OCI-LY7 (cell line): ENCODE measurements around the gene DOK4.

Experiments
- CTCF ChIP-seq: fragments of 200-600 bp; sonication (generic); conservative IDR thresholded peaks from 2 replicates; pipeline ENCODE4 v1.5.1; 2014; ENCODE audit warnings: mild to moderate bottlenecking, antibody characterized with exemption, low read length, moderate library complexity, mixed read lengths
- EZH2phosphoT487 ChIP-seq: fragments of 200-600 bp; sonication (generic); IDR thresholded peaks from 2 replicates; pipeline ENCODE4 v1.6.1; 2018; ENCODE audit warnings: low read depth, borderline replicate concordance, mild to moderate bottlenecking, mixed run types, antibody characterized with exemption, low read length, moderate library complexity, mixed read lengths

DNA sequence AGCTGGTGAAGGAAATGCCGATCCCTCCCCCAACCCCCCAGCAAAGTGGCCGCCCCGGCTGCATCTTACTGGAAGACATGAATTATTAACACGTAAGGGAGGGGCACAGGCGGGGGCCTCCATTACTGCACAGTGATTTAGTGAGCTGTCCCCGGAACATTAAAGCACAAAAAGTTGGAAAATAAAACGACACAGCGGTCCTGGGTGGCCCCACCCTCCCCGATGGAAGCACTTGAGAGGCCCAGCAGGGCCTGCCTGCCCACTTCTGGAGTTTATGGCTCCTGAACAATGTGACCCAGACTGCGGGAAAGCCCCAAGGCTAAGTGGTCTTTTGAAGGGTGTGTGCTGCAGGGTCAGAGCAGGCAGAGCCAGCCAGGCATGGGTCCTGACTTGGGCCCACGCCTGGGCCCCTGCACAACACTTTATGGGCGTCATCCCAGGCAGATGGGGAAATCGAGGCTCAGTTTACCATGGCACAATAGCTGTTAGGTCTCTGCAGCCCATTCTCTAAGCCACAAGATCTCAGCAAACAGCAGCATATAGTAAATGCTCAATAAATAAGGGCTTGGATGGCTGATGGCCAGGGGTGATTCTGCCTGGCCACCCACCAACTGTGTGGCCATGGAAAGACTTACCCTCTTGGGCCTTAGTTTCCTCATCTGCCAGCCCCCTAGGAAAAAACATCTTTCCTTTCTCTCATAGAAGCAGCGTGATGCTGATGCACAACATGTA lies 27.2 kb upstream of the DOK4 start:
- TF ChIP-seq CTCF (no peak), EZH2phosphoT487 (no peak)
